Measurements from ENCODE around the gene FOXD4L3.
"Not testable (repeated sequence)": the region's sequence is repeated elsewhere in the genome, so short reads cannot be mapped to it uniquely, and the experiment has no call there.

FOXD4L3 gene

GRCh38 chr9:68302567-68302966, at the start of gene FOXD4L3:
TSS of gene FOXD4L3 (plus strand) at chr9:68302867. CDS start at chr9:68302952, 85 bp downstream.
- DNase-seq: not testable (repeated sequence)

- DNase-seq: not testable (repeated sequence)
Measured at GRCh38 chr9:68281041-68281440, 21.6 kb upstream of the FOXD4L3 start.

GRCh38 chr9:68303771-68304170, 1.1 kb downstream of the FOXD4L3 start:
- not testable (repeated sequence) for DNase-seq

- not testable (repeated sequence) for DNase-seq
Measured at GRCh38 chr9:68304212-68304611, 1.5 kb downstream of the FOXD4L3 start.

GRCh38 chr9:68304777-68305176, 2.1 kb downstream of the FOXD4L3 start:
- not testable (repeated sequence) for DNase-seq

- not testable (repeated sequence) for DNase-seq
Measured at GRCh38 chr9:68305680-68306285, 3.1 kb downstream of the FOXD4L3 start.

GRCh38 chr9:68306391-68306964, 3.8 kb downstream of the FOXD4L3 start:
- not testable (repeated sequence) for DNase-seq

- DNase-seq: not testable (repeated sequence)
Measured at GRCh38 chr9:68307127-68307526, 4.5 kb downstream of the FOXD4L3 start.

- DNase-seq: not testable (repeated sequence)
Measured at GRCh38 chr9:68307654-68308053, 5.0 kb downstream of the FOXD4L3 start.

GRCh38 chr9:68311208-68311607, 8.5 kb downstream of the FOXD4L3 start:
- DNase-seq: not testable (repeated sequence)

- DNase-seq: not testable (repeated sequence)
Measured at GRCh38 chr9:68318209-68318608, 15.5 kb downstream of the FOXD4L3 start.

- not testable (repeated sequence) for DNase-seq
Measured at GRCh38 chr9:68323749-68324148, 21.1 kb downstream of the FOXD4L3 start.

- not testable (repeated sequence) for DNase-seq
Measured at GRCh38 chr9:68324518-68324917, 21.9 kb downstream of the FOXD4L3 start.

GRCh38 chr9:68329106-68329505, 26.4 kb downstream of the FOXD4L3 start:
- DNase-seq: not testable (repeated sequence)

GRCh38 chr9:68330531-68331173, 28.0 kb downstream of the FOXD4L3 start:
- not testable (repeated sequence) for DNase-seq

GRCh38 chr9:68332122-68332521, 29.5 kb downstream of the FOXD4L3 start:
- not testable (repeated sequence) for DNase-seq

- DNase-seq: not testable (repeated sequence)
Measured at GRCh38 chr9:68335935-68336334, 33.3 kb downstream of the FOXD4L3 start.

- peak; percentile 54 for DNase-seq
Measured at GRCh38 chr9:68336639-68337339, 34.1 kb downstream of the FOXD4L3 start.

- DNase-seq: not testable (repeated sequence)
Measured at GRCh38 chr9:68338000-68338399, 35.3 kb downstream of the FOXD4L3 start.

GRCh38 chr9:68342265-68343025, 39.8 kb downstream of the FOXD4L3 start:
- DNase-seq: not testable (repeated sequence)

GRCh38 chr9:68343242-68343641, 40.6 kb downstream of the FOXD4L3 start:
- not testable (repeated sequence) for DNase-seq

- not testable (repeated sequence) for DNase-seq
Measured at GRCh38 chr9:68343992-68344391, 41.3 kb downstream of the FOXD4L3 start.

Measured in NCI-H226 (cell line).